Fibroblast of pulmonary artery (primary cell): ENCODE results near the gene CEBPB.

Source experiments
- DNase-seq: peaks from one replicate; pipeline ENCODE4 v3.0.0-alpha.2; 2010; ENCODE audit warnings: low read depth
- H3K4me3 ChIP-seq: replicated peaks from 2 replicates; pipeline ENCODE4 v1.5.1; 2011; ENCODE audit warnings: low read depth, mild to moderate bottlenecking, control low read depth, low read length, moderate library complexity
- TF ChIP-seq, protein P1 (sequence below): IDR thresholded peaks from 2 replicates; pipeline ENCODE4 v1.5.1; 2011; ENCODE audit warnings: mild to moderate bottlenecking, control low read depth, low read length, inconsistent platforms; ENCODE audit errors: missing control alignments

CEBPB gene

GRCh38 chr20:50226093-50226974 lies 35.7 kb downstream of the CEBPB start:
- TF ChIP-seq, protein P1, sequence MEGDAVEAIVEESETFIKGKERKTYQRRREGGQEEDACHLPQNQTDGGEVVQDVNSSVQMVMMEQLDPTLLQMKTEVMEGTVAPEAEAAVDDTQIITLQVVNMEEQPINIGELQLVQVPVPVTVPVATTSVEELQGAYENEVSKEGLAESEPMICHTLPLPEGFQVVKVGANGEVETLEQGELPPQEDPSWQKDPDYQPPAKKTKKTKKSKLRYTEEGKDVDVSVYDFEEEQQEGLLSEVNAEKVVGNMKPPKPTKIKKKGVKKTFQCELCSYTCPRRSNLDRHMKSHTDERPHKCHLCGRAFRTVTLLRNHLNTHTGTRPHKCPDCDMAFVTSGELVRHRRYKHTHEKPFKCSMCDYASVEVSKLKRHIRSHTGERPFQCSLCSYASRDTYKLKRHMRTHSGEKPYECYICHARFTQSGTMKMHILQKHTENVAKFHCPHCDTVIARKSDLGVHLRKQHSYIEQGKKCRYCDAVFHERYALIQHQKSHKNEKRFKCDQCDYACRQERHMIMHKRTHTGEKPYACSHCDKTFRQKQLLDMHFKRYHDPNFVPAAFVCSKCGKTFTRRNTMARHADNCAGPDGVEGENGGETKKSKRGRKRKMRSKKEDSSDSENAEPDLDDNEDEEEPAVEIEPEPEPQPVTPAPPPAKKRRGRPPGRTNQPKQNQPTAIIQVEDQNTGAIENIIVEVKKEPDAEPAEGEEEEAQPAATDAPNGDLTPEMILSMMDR: no peak
- DNase-seq: peak; percentile 37
- H3K4me3 ChIP-seq: no peak overlapping the region

DNA sequence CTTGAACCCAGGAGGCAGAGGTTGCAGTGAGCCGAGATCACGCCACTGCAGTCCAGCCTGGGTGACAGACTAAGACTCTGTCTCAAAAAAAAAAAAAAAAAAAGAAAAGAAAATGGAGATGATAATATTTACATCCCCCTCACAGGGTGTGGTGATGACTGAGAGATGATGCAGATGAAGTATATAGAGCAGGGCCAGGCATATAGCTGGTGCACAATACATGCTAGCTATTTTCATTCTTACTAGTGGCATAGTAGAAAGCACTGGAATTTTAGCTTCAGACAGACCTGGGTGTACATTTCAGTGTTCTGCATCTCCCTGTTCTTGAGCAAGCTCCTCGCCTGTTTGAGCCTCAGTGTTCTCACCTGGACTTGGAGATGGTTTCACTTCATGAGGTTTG lies 36.9 kb downstream of the CEBPB start:
- no peak overlapping the region for H3K4me3 ChIP-seq
- TF ChIP-seq, protein P1: no peak
- DNase-seq: no peak

DNA sequence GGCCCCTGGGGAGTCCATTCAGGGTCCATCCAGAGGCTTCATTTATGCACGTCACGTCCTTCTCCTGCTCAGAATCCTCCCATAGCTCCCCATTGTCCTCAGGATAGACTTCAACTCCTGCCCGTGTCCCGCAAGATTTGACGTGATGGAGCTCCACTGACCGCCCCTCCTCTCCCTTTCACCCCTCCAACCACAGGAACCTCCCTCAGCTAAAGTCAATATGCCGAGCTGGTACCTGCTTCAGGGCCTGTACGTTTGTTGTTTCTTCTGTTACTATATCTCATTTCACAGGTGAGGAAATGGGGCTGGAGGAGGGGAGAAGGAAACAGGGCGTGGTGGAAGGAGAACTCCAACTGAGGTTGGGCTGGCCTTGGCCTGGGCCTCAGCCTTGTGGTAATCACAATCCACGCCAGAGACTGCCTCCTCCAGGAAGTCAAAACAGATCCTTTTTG lies 38.6 kb downstream of the CEBPB start:
- TF ChIP-seq, protein P1: no peak
- no peak for DNase-seq
- no peak overlapping the region for H3K4me3 ChIP-seq

DNA sequence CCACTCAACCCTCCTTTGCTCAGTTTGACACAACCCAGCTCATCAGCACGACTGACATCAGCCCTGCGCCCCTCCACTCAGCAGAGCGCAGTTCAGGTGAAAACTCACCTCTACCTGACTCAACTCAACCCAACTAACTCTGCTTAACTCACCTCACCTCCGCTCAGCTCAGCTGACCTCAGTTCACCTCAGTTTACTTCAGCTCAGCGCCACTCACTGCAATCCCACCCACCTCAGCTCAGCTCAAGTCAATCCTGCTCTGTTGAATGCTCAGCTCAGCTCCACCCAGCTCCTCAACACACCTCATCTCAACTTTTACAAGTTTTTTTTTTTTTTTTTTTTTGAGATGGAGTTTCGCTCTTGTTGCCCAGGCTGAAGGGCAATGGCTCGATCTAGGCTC lies 39.6 kb downstream of the CEBPB start:
- no peak overlapping the region for H3K4me3 ChIP-seq
- TF ChIP-seq, protein P1: no peak
- DNase-seq: no peak

GRCh38 chr20:50230871-50231560 lies 40.4 kb downstream of the CEBPB start:
- TF ChIP-seq, protein P1: no peak
- H3K4me3 ChIP-seq: no peak overlapping the region
- no peak for DNase-seq

GRCh38 chr20:50231854-50232253 lies 41.2 kb downstream of the CEBPB start:
- H3K4me3 ChIP-seq: no peak overlapping the region
- DNase-seq: no peak
- TF ChIP-seq, protein P1: no peak
